ENCODE data around the gene WBP4. TPM values are rescaled to one million over a fixed set of nuclear protein-coding genes. Genes with fewer than 3 reads are reported as not detected.

The WBP4 gene
- total and polyA plus RNA-seq, 9 of the 15 experiments (the other 6 are each of a cell fraction or from before 2014, with no cell fraction given): 5.5 to 12.2 (median 7.9) TPM

- POLR2A ChIA-PET: no interaction called here
- TF ChIP-seq THRA (IDR thresholded peaks at IDR 0.05) (no peak), ZNF24 (IDR thresholded peaks at IDR 0.05) (no peak), ETV1 (tag; conservative IDR thresholded peaks at IDR 0.05; ENCODE audit: low read depth) (no peak), ZNF277 (CRISPR knock-in tag; IDR thresholded peaks at IDR 0.05; ENCODE audit: borderline replicate concordance) (no peak), CHAMP1 (IDR thresholded peaks at IDR 0.05) (no peak), RAD21 (CRISPR knock-in tag; conservative IDR thresholded peaks at IDR 0.05 in 1 of 2, IDR thresholded peaks at IDR 0.05 in 1 of 2) (no peak), HNRNPH1 (optimal IDR thresholded peaks at IDR 0.05; ENCODE audit: low read depth, low read length) (no peak), NFE2L1 (tag; IDR thresholded peaks at IDR 0.05; ENCODE audit: borderline replicate concordance, low read depth) (no peak), ZNF174 (CRISPR knock-in tag; IDR thresholded peaks at IDR 0.05) (no peak), MCM5 (IDR thresholded peaks at IDR 0.05; ENCODE audit: low read depth) (no peak), RBM39 (optimal IDR thresholded peaks at IDR 0.05; ENCODE audit: low read depth, low read length) (no peak), POLR2AphosphoS5 (IDR thresholded peaks at IDR 0.05; ENCODE audit: control insufficient read depth, insufficient read depth, low read depth, low read length) (no peak), NUFIP1 (IDR thresholded peaks at IDR 0.05; ENCODE audit: partially characterized antibody) (no peak)
- Histone ChIP-seq H4K20me1 (replicated peaks; ENCODE audit: control insufficient read depth, insufficient read depth, low read length) (no peaks in the 10 kb centered on the region), H2AFZ (ENCODE audit: low read depth, low read length) (no peak overlapping the region), H3K79me2 (ENCODE audit: control insufficient read depth, insufficient read depth, low read length) (peaks cover 32% of the 10 kb centered on the region), H3K27me3 (ENCODE audit: control insufficient read depth in 2 of 2, insufficient read depth in 2 of 2, low read length in 2 of 2) (no peaks in the 10 kb centered on the region), H3K4me1 (replicated peaks in 1 of 2; ENCODE audit: control insufficient read depth in 2 of 2, insufficient read depth in 2 of 2, low read length in 2 of 2) (no peaks in the 10 kb centered on the region; a peak in 1 of 5 replicates), H3K27ac (ENCODE audit: extremely low read depth, low read depth, low read length) (no peak overlapping the region), H3K4me2 (ENCODE audit: insufficient read depth, low read length) (no peak overlapping the region), H3K4me3 (no peak overlapping the region), H3K9ac (ENCODE audit: insufficient read depth in 1 of 2, low read depth in 2 of 2, low read length in 2 of 2) (no peak overlapping the region), H3K9me3 (replicated peaks; ENCODE audit: control insufficient read depth, insufficient read depth, low read depth, low read length) (no peaks in the 10 kb centered on the region), H3K9me1 (ENCODE audit: control insufficient read depth, insufficient read depth, low read length) (no peaks in the 10 kb centered on the region), H3K36me3 (ENCODE audit: control insufficient read depth, insufficient read depth, low read length) (no peaks in the 10 kb centered on the region)
- no TSS peak for BruUV-seq (replicated peaks)
- in situ Hi-C loops (cut with MboI) (no loop called here), intact Hi-C loops (cut with micrococcal nuclease) (no loop called here)
- 71% methylated on average over 8 of the region's 9 CpGs for WGBS (ENCODE audit: insufficient coverage, low coverage, missing lambda C conversion rate)
- DNase-seq (ENCODE audit: extremely low read depth in 1 of 4, low spot score in 3 of 4) (no peak), ATAC-seq (no peak; the same call in 2 of the 3 replicates), FAIRE-seq (no peak)
- CTCF ChIA-PET (ENCODE audit: low intra/inter-chr PET ratio): no interaction called here
Measured at GRCh38 chr13:41040584-41041334, 20.6 kb upstream of the WBP4 start.

Measured in K562 (cell line).